Pulmonary artery endothelial cell (primary cell): Measurements from ENCODE around the gene POU4F3. TPM values are rescaled to one million over a fixed set of nuclear protein-coding genes. Genes with fewer than 3 reads are reported as not detected.

Source experiments
- total RNA-seq: library from RNA; depleted of rRNA; stranded (reverse); fragments of >200 nt; gene quantifications from 2 replicates; pipeline ENCODE4 v1.2.3, GENCODE V29; 2014

POU4F3 gene
- total RNA-seq, 1 donor from 2014 or later = 0.07 TPM

Other genes starting within 250 kb of the POU4F3 start
- not detected in 2 replicates for gene PLAC8L1, start 233.3 kb upstream of the POU4F3 start, total RNA-seq
- 146 and 195 TPM in 2 replicates for gene LARS1, start 156.2 kb upstream of the POU4F3 start, total RNA-seq
- 23.4 and 29.0 TPM in 2 replicates for gene RBM27, start 135.2 kb upstream of the POU4F3 start, total RNA-seq
- gene TCERG1, start 108.5 kb downstream of the POU4F3 start, total RNA-seq = 30.6 and 42.5 TPM in 2 replicates
- 0.04 TPM in 1 of 2 replicates, not detected in the other for gene GPR151, start 177.4 kb downstream of the POU4F3 start, total RNA-seq